ENCODE results near the gene NEK9.
A peak's percentile ranks its signal among the peaks of the same experiment; 100 is the strongest.
"Not testable (repeated sequence)": the region's sequence is repeated elsewhere in the genome, so short reads cannot be mapped to it uniquely, and the experiment has no call there.

The NEK9 gene

GRCh38 chr14:75068294-75069120 is 58.3 kb downstream of the NEK9 start:
- no peaks in the 10 kb centered on the region for H3K27me3 ChIP-seq (ENCODE audit: low read length)
- H3K79me2 ChIP-seq (ENCODE audit: insufficient read depth, low read length) = peaks cover 6% of the 10 kb centered on the region
- no peaks in the 10 kb centered on the region for H4K20me1 ChIP-seq (ENCODE audit: low read depth, low read length)
- H3K9me3 ChIP-seq (ENCODE audit: insufficient read depth, low read length) = no peaks in the 10 kb centered on the region
- peak overlapping the region; percentile 96 for H3K4me2 ChIP-seq (ENCODE audit: low read depth, low read length, poor library complexity, severe bottlenecking)
- H3K9ac ChIP-seq (ENCODE audit: low read length) = peak overlapping the region; percentile 66
- no peak for TF ChIP-seq CTCF (IDR thresholded peaks at IDR 0.05; ENCODE audit: insufficient read depth, low read length, poor library complexity, severe bottlenecking)
- TF ChIP-seq EZH2phosphoT487 (conservative IDR thresholded peaks at IDR 0.05; ENCODE audit: low read length) = no peak
- H3K27ac ChIP-seq (ENCODE audit: low read depth, low read length) = peak overlapping the region; percentile 40
- peaks cover 9% of the 10 kb centered on the region; the same call in 1 of the 2 replicates for H3F3A ChIP-seq (ENCODE audit: insufficient read depth)
- peak overlapping the region; percentile 65 for H3K4me3 ChIP-seq (ENCODE audit: insufficient read depth, low read length, poor library complexity, severe bottlenecking)
- H2AFZ ChIP-seq (ENCODE audit: low read depth, low read length, severe bottlenecking) = peak overlapping the region; percentile 92
- no peaks in the 10 kb centered on the region for H3K9me2 ChIP-seq (replicated peaks; ENCODE audit: insufficient read depth, low read length)
- H3K36me3 ChIP-seq (ENCODE audit: low read length) = no peaks in the 10 kb centered on the region

DNA sequence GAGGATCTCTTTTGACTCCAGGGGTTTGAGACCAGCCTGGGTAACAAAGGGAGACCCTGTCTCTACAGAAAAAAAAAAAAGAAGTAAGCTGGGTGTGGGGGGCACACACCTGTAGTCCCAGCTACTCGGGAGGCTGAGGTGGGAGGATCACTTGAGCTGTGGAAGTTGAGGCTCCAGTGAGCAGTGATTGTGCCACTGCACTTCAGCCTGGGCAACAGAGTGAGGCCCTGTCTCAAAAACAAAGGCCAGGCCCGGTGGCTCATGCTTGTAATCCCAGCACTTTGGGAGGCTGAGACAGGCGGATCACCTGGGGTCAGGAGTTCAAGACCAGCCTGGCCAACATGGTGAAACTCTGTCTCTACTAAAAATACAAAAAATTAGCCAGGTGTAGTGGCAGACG is 59.1 kb downstream of the NEK9 start:
- H3K9ac ChIP-seq (ENCODE audit: low read length) = peak overlapping the region; percentile 66
- not testable (repeated sequence) for H3K36me3 ChIP-seq (ENCODE audit: low read length); H2AFZ ChIP-seq (ENCODE audit: low read depth, low read length, severe bottlenecking); H3K27me3 ChIP-seq (ENCODE audit: low read length); H3K27ac ChIP-seq (ENCODE audit: low read depth, low read length); H3F3A ChIP-seq (ENCODE audit: insufficient read depth); H4K20me1 ChIP-seq (ENCODE audit: low read depth, low read length); H3K9me3 ChIP-seq (ENCODE audit: insufficient read depth, low read length); H3K9me2 ChIP-seq (replicated peaks; ENCODE audit: insufficient read depth, low read length)
- peak overlapping the region; percentile 65 for H3K4me3 ChIP-seq (ENCODE audit: insufficient read depth, low read length, poor library complexity, severe bottlenecking)
- H3K4me2 ChIP-seq (ENCODE audit: low read depth, low read length, poor library complexity, severe bottlenecking) = peak overlapping the region; percentile 96
- H3K79me2 ChIP-seq (ENCODE audit: insufficient read depth, low read length) = peaks cover 13% of the 10 kb centered on the region

DNA sequence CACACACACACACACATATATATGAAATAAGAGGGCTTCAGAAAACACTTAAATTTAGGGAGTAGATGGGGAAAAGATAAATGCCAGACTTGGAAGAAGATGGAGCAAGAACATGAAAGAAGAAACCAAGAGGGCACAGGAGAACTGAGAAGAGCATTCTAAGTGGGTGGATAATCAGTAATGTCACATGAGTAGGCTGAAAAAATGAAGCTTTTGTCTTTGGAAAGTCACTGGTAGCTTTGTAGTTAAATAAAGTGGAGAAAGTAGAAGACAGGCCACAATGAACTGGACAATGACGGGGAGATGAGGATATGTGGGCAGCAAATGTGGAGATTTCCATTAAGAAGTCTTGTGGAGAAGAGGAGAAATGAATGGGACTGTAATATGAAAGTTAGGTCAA is 59.6 kb downstream of the NEK9 start:
- no peaks in the 10 kb centered on the region for H3K27me3 ChIP-seq (ENCODE audit: low read length)
- H3K27ac ChIP-seq (ENCODE audit: low read depth, low read length) = no peak overlapping the region
- H3K4me2 ChIP-seq (ENCODE audit: low read depth, low read length, poor library complexity, severe bottlenecking) = no peak overlapping the region
- no peaks in the 10 kb centered on the region for H4K20me1 ChIP-seq (ENCODE audit: low read depth, low read length)
- TF ChIP-seq CTCF (IDR thresholded peaks at IDR 0.05; ENCODE audit: insufficient read depth, low read length, poor library complexity, severe bottlenecking) = no peak
- no peak for TF ChIP-seq EZH2phosphoT487 (conservative IDR thresholded peaks at IDR 0.05; ENCODE audit: low read length)
- no peak overlapping the region for H3K9ac ChIP-seq (ENCODE audit: low read length)
- no peak overlapping the region for H3K4me3 ChIP-seq (ENCODE audit: insufficient read depth, low read length, poor library complexity, severe bottlenecking)
- H3K9me2 ChIP-seq (replicated peaks; ENCODE audit: insufficient read depth, low read length) = no peaks in the 10 kb centered on the region
- no peak overlapping the region for H2AFZ ChIP-seq (ENCODE audit: low read depth, low read length, severe bottlenecking)
- H3K36me3 ChIP-seq (ENCODE audit: low read length) = no peaks in the 10 kb centered on the region
- H3K79me2 ChIP-seq (ENCODE audit: insufficient read depth, low read length) = peaks cover 19% of the 10 kb centered on the region
- H3K9me3 ChIP-seq (ENCODE audit: insufficient read depth, low read length) = no peaks in the 10 kb centered on the region
- H3F3A ChIP-seq (ENCODE audit: insufficient read depth) = peaks cover 9% of the 10 kb centered on the region; the same call in 1 of the 2 replicates

- Histone ChIP-seq H3K9me3 (ENCODE audit: insufficient read depth, low read length) (no peaks in the 10 kb centered on the region), H3K79me2 (ENCODE audit: insufficient read depth, low read length) (peaks cover 19% of the 10 kb centered on the region), H3K9ac (ENCODE audit: low read length) (no peak overlapping the region), H4K20me1 (ENCODE audit: low read depth, low read length) (no peaks in the 10 kb centered on the region), H3K27me3 (ENCODE audit: low read length) (no peaks in the 10 kb centered on the region), H2AFZ (ENCODE audit: low read depth, low read length, severe bottlenecking) (no peak overlapping the region), H3K36me3 (ENCODE audit: low read length) (no peaks in the 10 kb centered on the region), H3K9me2 (replicated peaks; ENCODE audit: insufficient read depth, low read length) (no peaks in the 10 kb centered on the region), H3K4me3 (ENCODE audit: insufficient read depth, low read length, poor library complexity, severe bottlenecking) (no peak overlapping the region), H3F3A (ENCODE audit: insufficient read depth) (peaks cover 9% of the 10 kb centered on the region; the same call in 1 of the 2 replicates), H3K4me2 (ENCODE audit: low read depth, low read length, poor library complexity, severe bottlenecking) (no peak overlapping the region), H3K27ac (ENCODE audit: low read depth, low read length) (no peak overlapping the region)
- TF ChIP-seq CTCF (IDR thresholded peaks at IDR 0.05; ENCODE audit: insufficient read depth, low read length, poor library complexity, severe bottlenecking) (no peak), EZH2phosphoT487 (conservative IDR thresholded peaks at IDR 0.05; ENCODE audit: low read length) (no peak)
Observed at GRCh38 chr14:75066691-75067090, 60.2 kb downstream of the NEK9 start.

Measured in SU-DHL-6 (cell line).